SH-SY5Y (cell line): ENCODE data around the gene MED25.

Source experiments
- GATA2 ChIP-seq: IDR thresholded peaks from 2 replicates; pipeline ENCODE4 v1.6.1; 2011; ENCODE audit warnings: mild to moderate bottlenecking, low read depth, low read length
- GATA3 ChIP-seq: IDR thresholded peaks from 2 replicates; pipeline ENCODE4 v1.6.1; 2011; ENCODE audit warnings: low read depth, mild to moderate bottlenecking, low read length, moderate library complexity

DNA sequence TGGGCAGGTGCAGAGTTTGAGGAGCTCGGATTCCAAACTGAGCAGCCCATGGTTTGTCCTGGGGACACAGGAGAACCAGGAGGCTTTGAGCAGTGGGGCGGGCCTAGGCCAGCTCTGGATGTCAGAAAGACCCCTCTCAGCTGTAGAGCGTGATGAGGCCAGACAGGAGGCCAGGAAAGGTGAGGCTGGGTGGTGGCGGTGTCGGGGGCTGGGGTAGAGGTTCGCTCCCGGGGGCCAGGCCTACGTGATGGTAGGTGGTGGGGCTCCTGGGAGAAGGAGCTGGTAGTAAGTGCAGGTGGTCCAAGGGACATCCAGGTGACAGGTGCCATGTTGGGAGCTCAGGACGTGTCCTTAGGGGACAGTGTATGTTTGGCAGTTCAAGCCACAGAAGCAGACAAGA, 19.3 kb downstream of the MED25 start:
- no peak for TF ChIP-seq GATA2
- no peak for TF ChIP-seq GATA3
